ENCODE results near the gene MSH5. TPM values are rescaled to one million over a fixed set of nuclear protein-coding genes. Genes with fewer than 3 reads are reported as not detected.
"Not testable (repeated sequence)": the region's sequence is repeated elsewhere in the genome, so short reads cannot be mapped to it uniquely, and the experiment has no call there.

The MSH5 gene
- polyA plus RNA-seq, 2 of the 4 experiments (the other 2 are of a cell fraction) = 17.4 to 36.5 TPM

DNA sequence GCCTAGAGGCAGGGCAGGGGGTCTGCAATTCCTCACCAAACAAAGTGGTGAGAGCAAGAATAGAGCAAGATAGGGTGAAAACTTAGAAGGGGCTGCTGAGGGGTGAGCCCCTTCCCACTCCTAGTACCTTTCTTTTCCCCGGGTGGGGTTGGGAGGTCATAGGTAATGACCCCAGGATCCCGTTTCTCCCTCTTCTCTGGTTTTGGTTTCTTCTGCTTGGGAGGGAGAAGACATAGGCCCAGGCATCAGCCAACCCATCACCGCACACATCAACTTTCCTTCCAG is 52.2 kb downstream of the MSH5 start:
- Histone ChIP-seq H3K4me2 (no peak overlapping the region), H3K4me3 (no peak overlapping the region), H3K27ac (no peak overlapping the region), H3K9me3 (no peaks in the 10 kb centered on the region), H3K4me1 (peaks cover 23% of the 10 kb centered on the region; the same call in 2 of the 3 replicates)
- ChIA-PET POLR2A (interaction anchor here (1.4 to 1.9 kb wide), 3 partner anchors 23 to 53 kb away, joined by 3 to 8 read pairs (median 6); partner anchors contain the start of genes HSPA1A, HSPA1B and HSPA1L), CTCF (interaction anchor here (1.0 to 2.8 kb wide), 11 partner anchors 11 to 73 kb away, joined by 3 to 18 read pairs (median 7); partner anchors contain the start of genes CLIC1, DDAH2 and LSM2)
- no peak for FAIRE-seq
- ATAC-seq = no peak
- no peak for TF ChIP-seq FOXS1 (CRISPR knock-in tag; IDR thresholded peaks at IDR 0.05)
- TF ChIP-seq TFCP2L1 (CRISPR knock-in tag; IDR thresholded peaks at IDR 0.05) = no peak
- TF ChIP-seq MYC (IDR thresholded peaks at IDR 0.05; ENCODE audit: borderline replicate concordance, low read length) = no peak
- TF ChIP-seq POLR2AphosphoS2 (conservative IDR thresholded peaks at IDR 0.05; ENCODE audit: low read length) = no peak
- TF ChIP-seq POLR2A (IDR thresholded peaks at IDR 0.05; ENCODE audit: low read length) = no peak
- no peak for TF ChIP-seq BHLHE40 (IDR thresholded peaks at IDR 0.05; ENCODE audit: low read depth, low read length)
- DNase-seq (ENCODE audit: low read depth in 1 of 2, low spot score in 1 of 2) = no peak
- WGBS (ENCODE audit: missing lambda C conversion rate) = 87% methylated on average over 3 of the region's 3 CpGs

DNA sequence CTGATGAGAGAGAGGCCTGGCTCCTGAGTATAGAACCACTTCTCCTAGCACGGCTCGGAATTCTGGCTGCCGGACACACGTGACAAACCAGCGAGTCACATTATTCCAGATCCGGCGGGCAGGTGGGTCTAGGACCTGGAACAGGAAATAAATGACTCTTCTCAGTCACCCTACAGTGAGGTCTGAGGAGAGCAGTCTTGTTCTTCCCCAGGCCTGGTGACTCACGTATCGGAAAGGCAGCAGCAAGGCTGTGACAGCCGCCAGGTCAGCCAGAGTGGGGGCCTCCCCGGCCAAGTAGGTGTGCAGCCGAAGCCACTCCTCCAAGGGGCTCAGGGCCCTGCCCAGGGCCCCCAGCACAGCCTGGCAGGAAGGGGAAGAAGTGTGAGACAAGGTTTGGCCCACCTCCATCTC is 53.0 kb downstream of the MSH5 start:
- H3K4me2 ChIP-seq = no peak overlapping the region
- H3K4me1 ChIP-seq = peaks cover 23% of the 10 kb centered on the region; the same call in 2 of the 3 replicates
- FAIRE-seq = no peak
- ChIA-PET CTCF (interaction anchor here (1.0 to 2.8 kb wide), 4 partner anchors 8 to 22 kb away, joined by 3 to 17 read pairs (median 6); partner anchors contain the start of gene LSM2), POLR2A (interaction anchor here (1.6 to 1.9 kb wide), 2 partner anchors 23 to 54 kb away, joined by 3 to 8 read pairs; partner anchors contain the start of genes HSPA1A and HSPA1L)
- H3K27ac ChIP-seq = peak overlapping the region in 1 of 2 experiments; percentile 58; a peak in 3 of 6 replicates
- no peaks in the 10 kb centered on the region for H3K9me3 ChIP-seq
- 82% methylated on average over 8 of the region's 12 CpGs for WGBS (ENCODE audit: missing lambda C conversion rate)
- no peak overlapping the region for H3K4me3 ChIP-seq
- TF ChIP-seq FOSL2 (IDR thresholded peaks at IDR 0.05) (no peak), FOSL2 (CRISPR knock-in tag; IDR thresholded peaks at IDR 0.05) (0 out of 2 replicates have a peak, but pooled peaks have one; percentile 5), GATA3 (IDR thresholded peaks at IDR 0.05; ENCODE audit: borderline replicate concordance) (no peak)
- ATAC-seq = no peak
- peak in 1 of 2 experiments; percentile 27 for DNase-seq (ENCODE audit: low read depth in 1 of 2, low spot score in 1 of 2)

DNA sequence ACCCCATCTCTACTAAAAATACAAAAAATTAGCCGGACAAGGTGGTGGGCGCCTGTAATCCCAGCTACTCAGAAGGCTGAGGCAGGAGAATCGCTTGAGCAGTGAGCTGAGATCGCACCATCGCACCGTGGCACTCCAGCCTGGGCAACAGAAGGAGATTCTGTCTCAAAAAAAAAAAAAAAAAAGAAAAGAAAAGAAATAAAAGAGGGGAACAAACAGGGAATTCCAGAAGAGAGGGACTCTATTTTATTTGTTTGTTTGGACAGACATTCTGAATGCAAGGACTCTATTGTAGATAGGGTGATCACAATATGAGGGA is 54.1 kb downstream of the MSH5 start:
- ATAC-seq; FAIRE-seq; H3K9me3 ChIP-seq; DNase-seq (ENCODE audit: low read depth in 1 of 2, low spot score in 1 of 2): not testable (repeated sequence)
- H3K4me3 ChIP-seq = peak overlapping the region; percentile 97; the same call in 2 of the 3 replicates
- CTCF ChIA-PET = interaction anchor here (0.6 kb wide), 1 partner anchor 70 kb away, joined by 3 read pairs; no protein-coding TSS in a partner anchor
- peaks cover 23% of the 10 kb centered on the region; the same call in 2 of the 3 replicates for H3K4me1 ChIP-seq
- peak overlapping the region; percentile 94 to 97; a peak in 5 of 6 replicates for H3K27ac ChIP-seq
- H3K4me2 ChIP-seq = peak overlapping the region; percentile 95
- WGBS (ENCODE audit: missing lambda C conversion rate) = 89% methylated on average over 6 of the region's 6 CpGs
- POLR2A ChIA-PET = interaction anchor here (0.7 kb wide), 1 partner anchor 66 kb away, joined by 5 read pairs; no protein-coding TSS in a partner anchor

DNA sequence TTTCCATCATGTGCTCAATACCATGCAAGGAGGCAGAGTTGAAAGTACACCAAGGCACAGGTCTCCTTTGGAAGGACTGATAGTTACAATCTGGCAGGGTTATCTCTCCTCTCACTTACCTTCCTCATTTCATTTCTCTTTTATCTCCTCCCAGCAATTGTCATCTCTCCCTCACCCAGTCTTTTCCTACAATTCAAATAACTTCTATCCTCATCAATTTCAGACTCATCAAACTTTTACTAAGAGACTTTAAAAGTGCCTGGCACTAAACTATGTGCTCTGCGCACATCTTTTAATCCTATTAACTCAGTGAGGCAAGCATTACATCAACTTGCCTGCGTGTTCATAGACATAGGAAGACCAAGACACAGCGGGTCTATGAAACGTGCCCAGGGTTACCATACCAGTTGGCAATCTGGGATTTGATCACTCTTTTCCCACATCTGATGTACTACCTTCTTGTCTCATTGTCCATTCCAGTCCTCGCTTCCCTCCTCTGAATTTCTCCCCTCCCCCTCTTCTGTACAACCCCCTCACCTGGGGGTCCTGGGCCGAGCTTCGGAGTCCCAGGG is 54.6 kb downstream of the MSH5 start:
- H3K27ac ChIP-seq = peak overlapping the region; percentile 94 to 97
- ATAC-seq (peak in 1 of 2 experiments; percentile 23; a peak in 2 of 6 replicates), DNase-seq (ENCODE audit: low read depth in 1 of 2, low spot score in 1 of 2) (no peak), FAIRE-seq (no peak)
- ChIA-PET CTCF (interaction anchor here (0.6 to 3.3 kb wide), 6 partner anchors 9 to 150 kb away, joined by 3 to 27 read pairs (median 6); partner anchors contain the start of genes CLIC1 and LSM2), POLR2A (interaction anchor here (0.6 to 1.8 kb wide), 5 partner anchors 13 to 36 kb away, joined by 5 to 19 read pairs (median 6); partner anchors contain the start of genes HSPA1A, HSPA1B, HSPA1L and LSM2)
- 7% methylated on average over 5 of the region's 7 CpGs for WGBS (ENCODE audit: missing lambda C conversion rate)
- peak overlapping the region; percentile 95 for H3K4me2 ChIP-seq
- H3K4me1 ChIP-seq = peaks cover 23% of the 10 kb centered on the region; the same call in 2 of the 3 replicates
- no peaks in the 10 kb centered on the region for H3K9me3 ChIP-seq
- H3K4me3 ChIP-seq = peak overlapping the region; percentile 97
- TF ChIP-seq KDM1A (IDR thresholded peaks at IDR 0.05; ENCODE audit: low read depth) (no peak), TFCP2L1 (CRISPR knock-in tag; IDR thresholded peaks at IDR 0.05) (no peak), RCOR1 (IDR thresholded peaks at IDR 0.05; ENCODE audit: low read depth, low read length) (no peak), KDM5A (IDR thresholded peaks at IDR 0.05) (no peak), CBX2 (IDR thresholded peaks at IDR 0.05; ENCODE audit: borderline replicate concordance, low read depth) (no peak), ZSCAN20 (CRISPR knock-in tag; IDR thresholded peaks at IDR 0.05) (no peak), HOXB13 (CRISPR knock-in tag; IDR thresholded peaks at IDR 0.05; ENCODE audit: low read depth) (no peak), JUN (IDR thresholded peaks at IDR 0.05) (no peak), ESRRA (IDR thresholded peaks at IDR 0.05; ENCODE audit: borderline replicate concordance, low read length) (no peak)
- TF ChIP-seq, protein P1, sequence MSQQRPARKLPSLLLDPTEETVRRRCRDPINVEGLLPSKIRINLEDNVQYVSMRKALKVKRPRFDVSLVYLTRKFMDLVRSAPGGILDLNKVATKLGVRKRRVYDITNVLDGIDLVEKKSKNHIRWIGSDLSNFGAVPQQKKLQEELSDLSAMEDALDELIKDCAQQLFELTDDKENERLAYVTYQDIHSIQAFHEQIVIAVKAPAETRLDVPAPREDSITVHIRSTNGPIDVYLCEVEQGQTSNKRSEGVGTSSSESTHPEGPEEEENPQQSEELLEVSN (IDR thresholded peaks at IDR 0.05; ENCODE audit: borderline replicate concordance, low read depth) = no peak
- TF ChIP-seq, protein P2, sequence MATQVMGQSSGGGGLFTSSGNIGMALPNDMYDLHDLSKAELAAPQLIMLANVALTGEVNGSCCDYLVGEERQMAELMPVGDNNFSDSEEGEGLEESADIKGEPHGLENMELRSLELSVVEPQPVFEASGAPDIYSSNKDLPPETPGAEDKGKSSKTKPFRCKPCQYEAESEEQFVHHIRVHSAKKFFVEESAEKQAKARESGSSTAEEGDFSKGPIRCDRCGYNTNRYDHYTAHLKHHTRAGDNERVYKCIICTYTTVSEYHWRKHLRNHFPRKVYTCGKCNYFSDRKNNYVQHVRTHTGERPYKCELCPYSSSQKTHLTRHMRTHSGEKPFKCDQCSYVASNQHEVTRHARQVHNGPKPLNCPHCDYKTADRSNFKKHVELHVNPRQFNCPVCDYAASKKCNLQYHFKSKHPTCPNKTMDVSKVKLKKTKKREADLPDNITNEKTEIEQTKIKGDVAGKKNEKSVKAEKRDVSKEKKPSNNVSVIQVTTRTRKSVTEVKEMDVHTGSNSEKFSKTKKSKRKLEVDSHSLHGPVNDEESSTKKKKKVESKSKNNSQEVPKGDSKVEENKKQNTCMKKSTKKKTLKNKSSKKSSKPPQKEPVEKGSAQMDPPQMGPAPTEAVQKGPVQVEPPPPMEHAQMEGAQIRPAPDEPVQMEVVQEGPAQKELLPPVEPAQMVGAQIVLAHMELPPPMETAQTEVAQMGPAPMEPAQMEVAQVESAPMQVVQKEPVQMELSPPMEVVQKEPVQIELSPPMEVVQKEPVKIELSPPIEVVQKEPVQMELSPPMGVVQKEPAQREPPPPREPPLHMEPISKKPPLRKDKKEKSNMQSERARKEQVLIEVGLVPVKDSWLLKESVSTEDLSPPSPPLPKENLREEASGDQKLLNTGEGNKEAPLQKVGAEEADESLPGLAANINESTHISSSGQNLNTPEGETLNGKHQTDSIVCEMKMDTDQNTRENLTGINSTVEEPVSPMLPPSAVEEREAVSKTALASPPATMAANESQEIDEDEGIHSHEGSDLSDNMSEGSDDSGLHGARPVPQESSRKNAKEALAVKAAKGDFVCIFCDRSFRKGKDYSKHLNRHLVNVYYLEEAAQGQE (IDR thresholded peaks at IDR 0.05) = no peak
- TF ChIP-seq, protein P3, sequence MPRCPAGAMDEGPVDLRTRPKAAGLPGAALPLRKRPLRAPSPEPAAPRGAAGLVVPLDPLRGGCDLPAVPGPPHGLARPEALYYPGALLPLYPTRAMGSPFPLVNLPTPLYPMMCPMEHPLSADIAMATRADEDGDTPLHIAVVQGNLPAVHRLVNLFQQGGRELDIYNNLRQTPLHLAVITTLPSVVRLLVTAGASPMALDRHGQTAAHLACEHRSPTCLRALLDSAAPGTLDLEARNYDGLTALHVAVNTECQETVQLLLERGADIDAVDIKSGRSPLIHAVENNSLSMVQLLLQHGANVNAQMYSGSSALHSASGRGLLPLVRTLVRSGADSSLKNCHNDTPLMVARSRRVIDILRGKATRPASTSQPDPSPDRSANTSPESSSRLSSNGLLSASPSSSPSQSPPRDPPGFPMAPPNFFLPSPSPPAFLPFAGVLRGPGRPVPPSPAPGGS (IDR thresholded peaks at IDR 0.05) = no peak
- TF ChIP-seq, protein P4, sequence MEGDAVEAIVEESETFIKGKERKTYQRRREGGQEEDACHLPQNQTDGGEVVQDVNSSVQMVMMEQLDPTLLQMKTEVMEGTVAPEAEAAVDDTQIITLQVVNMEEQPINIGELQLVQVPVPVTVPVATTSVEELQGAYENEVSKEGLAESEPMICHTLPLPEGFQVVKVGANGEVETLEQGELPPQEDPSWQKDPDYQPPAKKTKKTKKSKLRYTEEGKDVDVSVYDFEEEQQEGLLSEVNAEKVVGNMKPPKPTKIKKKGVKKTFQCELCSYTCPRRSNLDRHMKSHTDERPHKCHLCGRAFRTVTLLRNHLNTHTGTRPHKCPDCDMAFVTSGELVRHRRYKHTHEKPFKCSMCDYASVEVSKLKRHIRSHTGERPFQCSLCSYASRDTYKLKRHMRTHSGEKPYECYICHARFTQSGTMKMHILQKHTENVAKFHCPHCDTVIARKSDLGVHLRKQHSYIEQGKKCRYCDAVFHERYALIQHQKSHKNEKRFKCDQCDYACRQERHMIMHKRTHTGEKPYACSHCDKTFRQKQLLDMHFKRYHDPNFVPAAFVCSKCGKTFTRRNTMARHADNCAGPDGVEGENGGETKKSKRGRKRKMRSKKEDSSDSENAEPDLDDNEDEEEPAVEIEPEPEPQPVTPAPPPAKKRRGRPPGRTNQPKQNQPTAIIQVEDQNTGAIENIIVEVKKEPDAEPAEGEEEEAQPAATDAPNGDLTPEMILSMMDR (IDR thresholded peaks at IDR 0.05) = no peak

Measured in A549 (cell line).